ENCODE results near the gene PVALEF.

GRCh38 chr17:81158688-81159590 is 6.4 kb upstream of the PVALEF start:
- TF ChIP-seq CTCF (IDR thresholded peaks at IDR 0.05): no peak
- no peak for TF ChIP-seq POLR2A (IDR thresholded peaks at IDR 0.05)
